ENCODE measurements around the gene COBL. TPM values are rescaled to one million over a fixed set of nuclear protein-coding genes. Genes with fewer than 3 reads are reported as not detected.

The COBL gene
- total RNA-seq, 1 experiment from 2014 or later: 0.39 TPM

DNA sequence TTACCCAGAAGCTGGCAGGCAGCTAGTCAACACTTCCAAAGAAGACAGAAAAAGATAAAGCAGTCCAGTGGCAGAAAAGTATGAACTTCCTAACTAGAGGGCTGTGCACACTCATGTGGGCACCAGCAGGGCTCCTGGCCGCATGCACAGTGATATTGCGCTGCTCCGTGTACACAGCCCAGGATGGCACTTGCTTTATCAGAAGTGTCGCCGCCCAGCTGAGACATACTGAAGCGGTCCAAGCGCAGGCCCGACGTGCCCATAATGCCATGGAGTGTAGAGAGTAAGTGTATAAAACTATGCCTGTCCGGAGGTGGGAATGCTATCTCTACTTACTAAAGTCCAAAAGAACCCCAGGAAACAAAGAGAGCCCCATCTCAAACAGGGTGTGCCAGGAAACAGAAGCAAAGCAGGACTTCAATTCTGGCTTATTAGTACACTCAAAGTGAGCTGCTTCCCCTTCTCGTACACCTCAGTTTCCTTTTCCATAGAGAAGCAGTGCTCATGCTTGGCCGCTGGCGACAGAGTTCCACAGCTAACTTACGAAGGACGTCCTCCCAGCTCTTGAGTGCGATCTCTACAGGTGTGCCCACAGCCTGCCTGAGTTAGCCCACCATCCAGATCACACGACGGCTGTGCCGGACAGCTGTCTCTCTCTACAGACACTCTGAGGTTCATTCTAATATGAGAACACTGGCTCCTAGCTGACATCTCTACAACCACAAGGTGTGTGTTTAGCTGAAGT lies 234.3 kb downstream of the COBL start:
- in situ Hi-C loops (cut with HindIII; ENCODE audit: low pct_unique_long_range_greater_than_20kb, low sequenced_read_pairs): no loop called here
- no peak for ATAC-seq

DNA sequence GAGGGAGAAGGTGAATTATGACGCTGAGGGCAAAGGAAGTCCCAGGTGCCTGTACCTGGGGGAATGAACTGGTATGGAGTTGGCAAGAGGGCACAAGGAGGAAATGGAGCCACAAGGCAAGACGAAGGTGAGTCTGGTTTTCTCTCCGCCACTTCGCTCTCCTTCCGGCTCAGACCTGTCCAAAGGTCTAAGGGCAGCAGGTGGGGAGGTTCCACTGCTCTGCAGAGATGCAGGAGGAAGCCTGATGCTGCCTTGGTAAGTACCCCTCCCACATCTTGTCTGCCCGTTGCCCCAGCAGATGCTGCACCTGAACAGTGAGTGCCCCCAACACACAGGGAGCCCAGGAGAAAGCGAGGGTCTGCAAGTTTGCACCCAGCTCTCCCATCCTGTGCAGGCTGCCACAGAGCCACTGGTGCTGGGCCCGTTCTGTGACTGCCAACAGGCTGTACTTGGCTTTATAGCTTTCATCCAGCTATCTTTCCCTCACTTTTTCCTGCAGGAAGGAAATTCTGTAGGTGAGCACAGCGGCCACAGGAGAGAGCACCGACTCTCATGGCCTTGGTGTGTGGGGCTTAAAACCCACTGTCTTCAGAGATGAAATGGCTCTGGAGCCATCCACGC lies 235.2 kb downstream of the COBL start:
- no peaks in the 10 kb centered on the region for H3K4me1 ChIP-seq (ENCODE audit: control insufficient read depth, insufficient read depth, low read length)
- H3K27me3 ChIP-seq (ENCODE audit: control insufficient read depth, insufficient read depth, low read length): peaks cover 6% of the 10 kb centered on the region
- intact Hi-C loops (cut with micrococcal nuclease; ENCODE audit: unreplicated experiment): no loop called here
- no peak overlapping the region for H3K27ac ChIP-seq (ENCODE audit: low read length)
- BruUV-seq (replicated peaks): no TSS peak
- in situ Hi-C loops (cut with HindIII; ENCODE audit: low pct_unique_long_range_greater_than_20kb, low sequenced_read_pairs): no loop called here
- no peak for TF ChIP-seq TCF7L2 (IDR thresholded peaks at IDR 0.05; ENCODE audit: low read depth, low read length)
- TF ChIP-seq REST (IDR thresholded peaks at IDR 0.05; ENCODE audit: insufficient read depth in 1 of 2, low read depth in 2 of 2, low read length in 1 of 2): no peak
- TF ChIP-seq SIN3A (IDR thresholded peaks at IDR 0.05; ENCODE audit: borderline replicate concordance, insufficient read depth, low read depth, low read length): no peak
- TF ChIP-seq, protein P1, sequence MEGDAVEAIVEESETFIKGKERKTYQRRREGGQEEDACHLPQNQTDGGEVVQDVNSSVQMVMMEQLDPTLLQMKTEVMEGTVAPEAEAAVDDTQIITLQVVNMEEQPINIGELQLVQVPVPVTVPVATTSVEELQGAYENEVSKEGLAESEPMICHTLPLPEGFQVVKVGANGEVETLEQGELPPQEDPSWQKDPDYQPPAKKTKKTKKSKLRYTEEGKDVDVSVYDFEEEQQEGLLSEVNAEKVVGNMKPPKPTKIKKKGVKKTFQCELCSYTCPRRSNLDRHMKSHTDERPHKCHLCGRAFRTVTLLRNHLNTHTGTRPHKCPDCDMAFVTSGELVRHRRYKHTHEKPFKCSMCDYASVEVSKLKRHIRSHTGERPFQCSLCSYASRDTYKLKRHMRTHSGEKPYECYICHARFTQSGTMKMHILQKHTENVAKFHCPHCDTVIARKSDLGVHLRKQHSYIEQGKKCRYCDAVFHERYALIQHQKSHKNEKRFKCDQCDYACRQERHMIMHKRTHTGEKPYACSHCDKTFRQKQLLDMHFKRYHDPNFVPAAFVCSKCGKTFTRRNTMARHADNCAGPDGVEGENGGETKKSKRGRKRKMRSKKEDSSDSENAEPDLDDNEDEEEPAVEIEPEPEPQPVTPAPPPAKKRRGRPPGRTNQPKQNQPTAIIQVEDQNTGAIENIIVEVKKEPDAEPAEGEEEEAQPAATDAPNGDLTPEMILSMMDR (IDR thresholded peaks at IDR 0.05): no peak
- TF ChIP-seq POLR2AphosphoS5 (IDR thresholded peaks at IDR 0.05; ENCODE audit: low read depth, low read length): no peak
- CTCF ChIA-PET: no interaction called here
- POLR2A ChIA-PET: no interaction called here
- H3K9me3 ChIP-seq (ENCODE audit: control insufficient read depth, insufficient read depth, low read depth, low read length): no peaks in the 10 kb centered on the region
- ATAC-seq (no peak), DNase-seq (ENCODE audit: low read depth, low spot score) (no peak)
- no peak overlapping the region for H3K4me3 ChIP-seq (ENCODE audit: low read depth in 2 of 2, low read length in 2 of 2)
- no peaks in the 10 kb centered on the region for H3K36me3 ChIP-seq (ENCODE audit: control insufficient read depth, insufficient read depth, low read length)

More for the DNA sequence above, 234.3 kb downstream of the COBL start:
- Histone ChIP-seq H3K9me3 (ENCODE audit: control insufficient read depth, insufficient read depth, low read depth, low read length) (no peaks in the 10 kb centered on the region), H3K4me1 (ENCODE audit: control insufficient read depth, insufficient read depth, low read length) (no peaks in the 10 kb centered on the region), H3K36me3 (ENCODE audit: control insufficient read depth, insufficient read depth, low read length) (no peaks in the 10 kb centered on the region), H3K27me3 (ENCODE audit: control insufficient read depth, insufficient read depth, low read length) (peaks cover under 1% of the 10 kb centered on the region), H3K4me3 (ENCODE audit: low read depth in 2 of 2, low read length in 2 of 2) (no peak overlapping the region), H3K27ac (ENCODE audit: low read length) (no peak overlapping the region)
- TF ChIP-seq POLR2AphosphoS5 (IDR thresholded peaks at IDR 0.05; ENCODE audit: low read depth, low read length) (no peak), TCF7L2 (IDR thresholded peaks at IDR 0.05; ENCODE audit: low read depth, low read length) (no peak), SIN3A (IDR thresholded peaks at IDR 0.05; ENCODE audit: borderline replicate concordance, insufficient read depth, low read depth, low read length) (no peak), REST (IDR thresholded peaks at IDR 0.05; ENCODE audit: insufficient read depth in 1 of 2, low read depth in 2 of 2, low read length in 1 of 2) (no peak)
- TF ChIP-seq, protein P1 (IDR thresholded peaks at IDR 0.05): no peak
- ChIA-PET POLR2A (no interaction called here), CTCF (no interaction called here)
- DNase-seq (ENCODE audit: low read depth, low spot score): no peak
- intact Hi-C loops (cut with micrococcal nuclease; ENCODE audit: unreplicated experiment): no loop called here
- no TSS peak for BruUV-seq (replicated peaks)
